22Rv1 (cell line): ENCODE data around the gene NARF.

Experiments used
- ZFX ChIP-seq: fragments of 450-650 bp; IDR thresholded peaks from 2 replicates; pipeline ENCODE4 v1.6.1; 2017; ENCODE audit warnings: antibody characterized with exemption, borderline replicate concordance
- TF ChIP-seq, protein P1 (sequence below): fragments of 450-650 bp; IDR thresholded peaks from 2 replicates; pipeline ENCODE4 v1.5.1; 2017; ENCODE audit warnings: mild to moderate bottlenecking

DNA sequence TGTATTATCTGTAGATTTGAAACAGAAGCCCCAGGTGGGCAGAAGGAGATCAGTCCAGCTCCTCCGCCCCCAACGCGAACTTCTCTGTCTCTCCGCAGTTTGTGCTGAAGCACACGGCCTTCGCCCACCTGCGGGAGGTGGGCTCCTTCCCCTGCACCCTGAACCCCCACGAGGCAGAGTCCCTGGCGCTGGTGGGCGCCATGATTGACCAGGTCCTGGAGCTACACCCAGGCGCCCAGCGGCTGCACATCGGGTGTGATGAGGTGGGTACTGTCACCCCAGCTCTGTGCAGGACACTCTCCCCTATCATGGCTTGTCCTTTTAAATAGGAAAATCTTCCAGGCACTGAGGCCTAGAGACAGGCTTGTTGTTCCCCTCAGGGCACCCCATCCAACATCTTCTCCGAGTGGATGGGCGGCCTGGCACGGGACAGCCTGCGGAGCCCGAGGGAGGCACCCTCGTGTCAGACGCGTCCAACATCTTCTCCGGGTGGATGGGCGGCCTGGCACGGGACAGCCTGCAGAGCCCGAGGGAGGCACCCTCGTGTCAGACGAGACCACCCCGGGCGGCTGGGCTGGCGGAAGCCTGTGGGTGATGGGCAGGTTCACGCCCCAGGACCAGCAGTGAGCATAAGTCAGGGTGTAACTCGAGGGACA, 24.9 kb upstream of the NARF start:
- TF ChIP-seq, protein P1, sequence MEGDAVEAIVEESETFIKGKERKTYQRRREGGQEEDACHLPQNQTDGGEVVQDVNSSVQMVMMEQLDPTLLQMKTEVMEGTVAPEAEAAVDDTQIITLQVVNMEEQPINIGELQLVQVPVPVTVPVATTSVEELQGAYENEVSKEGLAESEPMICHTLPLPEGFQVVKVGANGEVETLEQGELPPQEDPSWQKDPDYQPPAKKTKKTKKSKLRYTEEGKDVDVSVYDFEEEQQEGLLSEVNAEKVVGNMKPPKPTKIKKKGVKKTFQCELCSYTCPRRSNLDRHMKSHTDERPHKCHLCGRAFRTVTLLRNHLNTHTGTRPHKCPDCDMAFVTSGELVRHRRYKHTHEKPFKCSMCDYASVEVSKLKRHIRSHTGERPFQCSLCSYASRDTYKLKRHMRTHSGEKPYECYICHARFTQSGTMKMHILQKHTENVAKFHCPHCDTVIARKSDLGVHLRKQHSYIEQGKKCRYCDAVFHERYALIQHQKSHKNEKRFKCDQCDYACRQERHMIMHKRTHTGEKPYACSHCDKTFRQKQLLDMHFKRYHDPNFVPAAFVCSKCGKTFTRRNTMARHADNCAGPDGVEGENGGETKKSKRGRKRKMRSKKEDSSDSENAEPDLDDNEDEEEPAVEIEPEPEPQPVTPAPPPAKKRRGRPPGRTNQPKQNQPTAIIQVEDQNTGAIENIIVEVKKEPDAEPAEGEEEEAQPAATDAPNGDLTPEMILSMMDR, result no peak
- no peak for TF ChIP-seq ZFX
